HG03342 (cell line): ENCODE results near the gene BCAS3.
"Not testable (repeated sequence)": the region's sequence is repeated elsewhere in the genome, so short reads cannot be mapped to it uniquely, and the experiment has no call there.

Experiments
- ATAC-seq: cut with Tn5 transposase; IDR thresholded peaks from one replicate; pipeline ENCODE4 v1.9.1; 2021; ENCODE audit warnings: mild to moderate bottlenecking, moderate library complexity; ENCODE audit not compliant: unreplicated experiment

The BCAS3 gene

GRCh38 chr17:61144137-61144536, 466.5 kb downstream of the BCAS3 start:
- no peak for ATAC-seq

- no peak for ATAC-seq
These were observed 467.2 kb downstream of the BCAS3 start for GRCh38 chr17:61144617-61145564.

GRCh38 chr17:61146833-61147232, 469.2 kb downstream of the BCAS3 start:
- not testable (repeated sequence) for ATAC-seq

- ATAC-seq: no peak
These were observed 471.6 kb downstream of the BCAS3 start for GRCh38 chr17:61149106-61149825.

GRCh38 chr17:61149862-61150362, 472.3 kb downstream of the BCAS3 start:
- no peak for ATAC-seq

- no peak for ATAC-seq
These were observed 473.1 kb downstream of the BCAS3 start for GRCh38 chr17:61150686-61151299.

- ATAC-seq: no peak
These were observed 475.2 kb downstream of the BCAS3 start for GRCh38 chr17:61152898-61153297.

GRCh38 chr17:61155590-61156237, 478.1 kb downstream of the BCAS3 start:
- ATAC-seq: no peak

- no peak for ATAC-seq
These were observed 479.7 kb downstream of the BCAS3 start for GRCh38 chr17:61157246-61157886.

- ATAC-seq: no peak
These were observed 480.7 kb downstream of the BCAS3 start for GRCh38 chr17:61158376-61158775.

- ATAC-seq: no peak
These were observed 481.7 kb downstream of the BCAS3 start for GRCh38 chr17:61159221-61159814.

GRCh38 chr17:61160204-61160603, 482.6 kb downstream of the BCAS3 start:
- no peak for ATAC-seq

GRCh38 chr17:61160789-61161445, 483.3 kb downstream of the BCAS3 start:
- no peak for ATAC-seq

- no peak for ATAC-seq
These were observed 484.0 kb downstream of the BCAS3 start for GRCh38 chr17:61161615-61162134.

- ATAC-seq: no peak
These were observed 486.9 kb downstream of the BCAS3 start for GRCh38 chr17:61164517-61164916.

GRCh38 chr17:61167075-61167474, 489.4 kb downstream of the BCAS3 start:
- no peak for ATAC-seq

- ATAC-seq: no peak
These were observed 490.9 kb downstream of the BCAS3 start for GRCh38 chr17:61168506-61168905.

GRCh38 chr17:61174310-61174709, 496.7 kb downstream of the BCAS3 start:
- no peak for ATAC-seq
